ENCODE data around the gene PRKAA1. TPM values are rescaled to one million over a fixed set of nuclear protein-coding genes. Genes with fewer than 3 reads are reported as not detected.
"Not testable (repeated sequence)": the region's sequence is repeated elsewhere in the genome, so short reads cannot be mapped to it uniquely, and the experiment has no call there.

PRKAA1 gene
- total RNA-seq, 2 donors from 2014 or later = 43.0 to 52.5 TPM

GRCh38 chr5:40791715-40792139 lies 6.4 kb downstream of the PRKAA1 start:
- no peak overlapping the region for H3K27ac ChIP-seq
- H3K4me1 ChIP-seq = peaks cover 0 to 34% of the 10 kb centered on the region in 2 donors
- peaks cover 0 to 5% of the 10 kb centered on the region in 2 donors for H3K9me3 ChIP-seq
- no peaks in the 10 kb centered on the region for H3K36me3 ChIP-seq
- no peak overlapping the region for H3K4me3 ChIP-seq
- DNase-seq (ENCODE audit: low spot score) = no peak
- no peaks in the 10 kb centered on the region for H3K27me3 ChIP-seq
- TF ChIP-seq, protein P1, sequence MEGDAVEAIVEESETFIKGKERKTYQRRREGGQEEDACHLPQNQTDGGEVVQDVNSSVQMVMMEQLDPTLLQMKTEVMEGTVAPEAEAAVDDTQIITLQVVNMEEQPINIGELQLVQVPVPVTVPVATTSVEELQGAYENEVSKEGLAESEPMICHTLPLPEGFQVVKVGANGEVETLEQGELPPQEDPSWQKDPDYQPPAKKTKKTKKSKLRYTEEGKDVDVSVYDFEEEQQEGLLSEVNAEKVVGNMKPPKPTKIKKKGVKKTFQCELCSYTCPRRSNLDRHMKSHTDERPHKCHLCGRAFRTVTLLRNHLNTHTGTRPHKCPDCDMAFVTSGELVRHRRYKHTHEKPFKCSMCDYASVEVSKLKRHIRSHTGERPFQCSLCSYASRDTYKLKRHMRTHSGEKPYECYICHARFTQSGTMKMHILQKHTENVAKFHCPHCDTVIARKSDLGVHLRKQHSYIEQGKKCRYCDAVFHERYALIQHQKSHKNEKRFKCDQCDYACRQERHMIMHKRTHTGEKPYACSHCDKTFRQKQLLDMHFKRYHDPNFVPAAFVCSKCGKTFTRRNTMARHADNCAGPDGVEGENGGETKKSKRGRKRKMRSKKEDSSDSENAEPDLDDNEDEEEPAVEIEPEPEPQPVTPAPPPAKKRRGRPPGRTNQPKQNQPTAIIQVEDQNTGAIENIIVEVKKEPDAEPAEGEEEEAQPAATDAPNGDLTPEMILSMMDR (IDR thresholded peaks at IDR 0.05) = no peak

- DNase-seq (ENCODE audit: low spot score) = no peak
- H3K4me3 ChIP-seq = no peak overlapping the region
- peaks cover 0 to 27% of the 10 kb centered on the region in 2 donors for H3K4me1 ChIP-seq
- no peak overlapping the region for H3K27ac ChIP-seq
- no peaks in the 10 kb centered on the region for H3K36me3 ChIP-seq
- TF ChIP-seq, protein P1 (IDR thresholded peaks at IDR 0.05) = no peak
- no peaks in the 10 kb centered on the region for H3K27me3 ChIP-seq
- peaks cover 0 to 5% of the 10 kb centered on the region in 2 donors for H3K9me3 ChIP-seq
These were observed 7.1 kb downstream of the PRKAA1 start for GRCh38 chr5:40790947-40791593.

DNA sequence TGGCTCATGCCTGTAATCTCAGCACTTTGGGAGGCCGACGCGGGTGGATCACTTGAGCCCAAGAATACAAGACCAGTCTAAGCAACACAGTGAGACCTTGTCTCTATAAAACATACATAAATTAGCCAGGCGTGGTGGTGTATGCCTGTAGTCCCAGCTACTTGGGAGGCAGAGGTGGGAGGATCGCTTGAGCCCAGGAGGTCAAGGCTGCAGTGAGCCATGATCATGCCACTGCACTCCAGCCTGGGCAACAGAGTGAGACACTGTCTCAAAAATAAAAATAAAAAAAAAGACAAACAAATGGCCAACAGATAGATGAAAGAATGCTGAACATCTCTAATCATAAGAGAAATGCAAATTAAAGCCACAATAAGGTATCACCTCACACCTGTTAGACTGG lies 9.2 kb downstream of the PRKAA1 start:
- DNase-seq (ENCODE audit: low spot score); H3K27me3 ChIP-seq; H3K4me3 ChIP-seq; H3K27ac ChIP-seq; H3K36me3 ChIP-seq; H3K9me3 ChIP-seq: not testable (repeated sequence)
- peaks cover 0 to 20% of the 10 kb centered on the region in 2 donors for H3K4me1 ChIP-seq

DNA sequence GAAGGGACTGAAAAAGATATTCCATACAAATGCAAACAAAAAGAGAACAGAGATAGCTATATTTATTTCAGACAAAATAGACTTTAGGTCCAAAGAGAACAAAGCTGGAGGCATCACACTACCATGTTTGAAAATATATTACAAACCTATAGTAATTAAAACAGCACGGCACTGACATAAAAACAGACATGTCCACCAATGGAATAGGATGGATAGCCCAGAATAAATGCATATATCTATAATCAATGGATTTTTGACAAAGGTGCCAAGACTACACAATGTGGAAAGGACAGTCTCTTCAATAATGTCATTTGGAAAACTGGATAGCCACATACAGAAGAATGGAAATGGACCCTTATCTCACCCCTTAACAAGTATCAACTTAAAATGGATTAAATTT lies 10.2 kb downstream of the PRKAA1 start:
- Histone ChIP-seq H3K4me1 (peaks cover 0 to 24% of the 10 kb centered on the region in 2 donors), H3K36me3 (no peaks in the 10 kb centered on the region), H3K4me3 (no peak overlapping the region), H3K27me3 (no peaks in the 10 kb centered on the region), H3K27ac (no peak overlapping the region), H3K9me3 (peaks cover 0 to 5% of the 10 kb centered on the region in 2 donors)
- DNase-seq (ENCODE audit: low spot score) = no peak
- TF ChIP-seq, protein P1 (IDR thresholded peaks at IDR 0.05) = no peak

GRCh38 chr5:40786664-40787063 lies 11.5 kb downstream of the PRKAA1 start:
- not testable (repeated sequence) for DNase-seq (ENCODE audit: low spot score); H3K27me3 ChIP-seq; H3K36me3 ChIP-seq; H3K4me3 ChIP-seq; H3K27ac ChIP-seq; H3K9me3 ChIP-seq
- peaks cover 0 to 31% of the 10 kb centered on the region in 2 donors for H3K4me1 ChIP-seq

DNA sequence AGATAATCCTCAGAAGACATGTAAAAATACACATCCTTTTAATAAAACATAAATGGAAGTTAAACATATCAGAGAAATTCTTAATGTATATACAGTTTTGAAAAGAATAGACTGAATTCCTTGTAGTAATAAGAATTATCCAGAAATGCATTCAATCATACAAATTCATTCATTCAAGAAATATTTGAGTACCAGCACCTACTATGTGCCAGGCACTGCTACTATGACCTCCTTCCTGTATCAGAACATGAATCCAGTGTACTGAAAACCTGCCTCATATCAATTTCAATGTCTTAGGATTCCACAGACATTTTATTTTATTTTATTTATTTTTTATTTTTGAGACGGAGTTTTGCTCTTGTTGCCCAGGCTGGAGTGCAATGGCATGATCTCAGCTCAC lies 13.3 kb downstream of the PRKAA1 start:
- TF ChIP-seq, protein P1 (IDR thresholded peaks at IDR 0.05) = no peak
- peaks cover 0 to 5% of the 10 kb centered on the region in 2 donors for H3K9me3 ChIP-seq
- H3K4me3 ChIP-seq = no peak overlapping the region
- peaks cover 0 to 30% of the 10 kb centered on the region in 2 donors for H3K4me1 ChIP-seq
- no peaks in the 10 kb centered on the region for H3K36me3 ChIP-seq
- no peak overlapping the region for H3K27ac ChIP-seq
- DNase-seq (ENCODE audit: low spot score) = no peak
- no peaks in the 10 kb centered on the region for H3K27me3 ChIP-seq
